ENCODE results near the gene RNF208.
"Not testable (repeated sequence)": the region's sequence is repeated elsewhere in the genome, so short reads cannot be mapped to it uniquely, and the experiment has no call there.

RNF208 gene

GRCh38 chr9:137222190-137223077, at the start of gene RNF208:
Gene RNF208 (minus strand): TSS chr9:137222240. CDS start chr9:137221212, 1,028 bp downstream.
- DNase-seq (ENCODE audit: low spot score), result no peak

DNA sequence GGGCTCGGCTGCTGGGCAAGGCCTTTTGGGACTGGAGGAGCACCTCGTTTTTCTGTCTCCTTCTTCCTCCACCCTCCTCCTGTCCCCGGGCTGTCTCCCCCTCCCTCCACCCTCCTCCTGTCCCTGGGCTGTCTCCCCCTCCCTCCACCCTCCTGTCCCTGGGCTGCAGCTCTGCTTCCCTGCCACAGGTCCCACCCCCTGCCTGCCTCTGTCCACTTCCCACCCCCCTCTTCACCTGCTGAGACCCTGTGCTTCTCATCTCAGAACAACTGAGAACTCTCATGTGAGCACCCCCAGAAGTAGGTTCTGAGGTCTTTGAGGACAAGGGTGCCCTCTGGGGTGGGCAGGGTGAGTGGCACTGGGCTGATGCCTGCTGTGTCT, 49.6 kb upstream of the RNF208 start:
- no peak for DNase-seq (ENCODE audit: low spot score)

DNA sequence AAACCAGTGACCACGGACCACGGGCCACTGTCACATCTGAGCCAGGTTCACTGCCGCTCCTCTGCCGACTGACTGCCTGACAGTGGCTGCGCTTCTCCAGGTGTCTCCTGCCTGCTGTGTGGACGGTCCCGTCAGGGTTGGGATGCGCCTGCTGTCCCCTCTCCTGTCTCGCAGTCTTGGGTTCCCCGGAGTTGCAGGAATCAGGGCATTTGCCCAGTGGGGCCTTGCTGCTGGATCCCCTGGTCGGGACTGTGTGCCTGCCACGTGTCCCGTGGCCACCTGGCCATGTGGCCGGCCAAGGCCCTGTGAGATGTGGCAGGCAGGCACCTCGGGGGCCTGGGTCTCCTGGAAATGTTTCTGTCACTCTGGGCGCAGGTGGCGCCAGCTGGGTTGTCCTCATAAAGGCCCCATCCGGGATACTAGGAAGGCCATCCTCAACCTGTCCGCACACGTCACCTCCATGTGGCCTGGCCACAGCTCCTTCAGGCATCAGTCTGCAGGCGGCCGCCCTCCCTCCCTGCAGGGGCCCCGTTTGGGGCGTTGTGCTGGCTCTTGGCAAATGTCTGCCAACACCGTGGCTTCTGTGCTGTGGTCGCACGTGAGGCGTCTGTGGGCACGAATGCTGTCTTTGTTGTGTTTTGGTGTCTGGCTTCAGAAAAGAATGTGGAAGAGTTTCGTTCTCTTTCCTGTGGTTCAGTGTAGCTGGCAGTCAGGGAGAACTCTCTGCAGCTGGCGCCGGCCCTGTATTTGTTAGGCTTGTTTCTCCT, 49.1 kb upstream of the RNF208 start:
- DNase-seq (ENCODE audit: low spot score), result no peak

DNA sequence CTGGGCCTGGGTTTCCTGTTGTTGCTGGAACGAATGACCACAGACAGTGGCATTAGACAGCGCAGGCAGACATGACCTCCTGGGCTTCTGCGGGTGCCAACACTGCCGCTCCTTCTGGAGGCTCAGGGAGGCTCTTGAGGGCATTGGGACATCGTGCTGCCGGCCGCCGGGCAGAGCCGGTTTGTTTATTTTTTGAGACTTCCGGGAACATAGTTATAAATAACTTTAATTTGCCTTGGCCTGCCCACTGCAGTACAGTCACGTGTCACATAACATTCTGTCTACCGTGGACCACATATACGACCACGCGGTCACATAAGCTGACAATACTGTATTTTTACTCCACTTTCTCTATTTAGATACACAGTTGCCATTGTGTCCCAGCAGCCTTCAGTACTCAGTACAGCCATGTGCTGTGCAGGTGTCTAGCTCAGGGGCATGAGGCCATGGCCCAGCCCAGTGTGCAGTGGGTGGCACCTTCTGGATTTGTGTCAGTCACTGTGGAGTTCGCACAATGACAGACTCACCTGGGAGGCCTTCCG, 47.3 kb upstream of the RNF208 start:
- DNase-seq (ENCODE audit: low spot score), result no peak

DNA sequence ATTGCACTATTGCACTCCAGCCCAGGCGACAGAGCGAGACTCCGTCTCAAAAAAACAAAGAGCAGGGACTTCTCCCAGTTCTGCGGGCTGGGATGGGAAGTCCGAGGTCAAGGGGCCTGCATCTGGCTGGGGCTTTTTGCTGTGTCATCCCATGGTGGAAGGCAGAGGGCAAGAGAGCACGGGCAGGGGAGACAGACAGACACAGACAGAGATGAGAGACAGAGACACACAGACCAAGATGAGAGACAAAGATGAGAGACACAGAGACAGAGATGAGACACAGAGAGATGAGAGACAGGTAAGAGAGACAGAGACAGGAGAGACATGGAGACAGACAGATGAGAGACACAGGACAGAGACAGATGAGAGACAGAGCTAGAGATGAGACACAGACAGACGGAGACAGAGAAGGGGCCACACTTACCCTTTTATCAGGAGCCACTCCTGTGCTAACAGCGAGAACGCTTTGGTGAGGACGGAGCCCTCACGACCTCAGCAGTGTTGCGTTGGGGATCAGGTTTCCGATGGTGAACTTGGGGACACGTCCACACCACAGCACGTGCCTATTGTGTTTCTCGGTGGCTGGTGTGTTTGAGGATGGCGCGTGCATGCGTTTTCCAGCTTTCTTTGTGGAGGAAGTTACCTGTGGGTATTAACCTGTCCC, 46.6 kb upstream of the RNF208 start:
- DNase-seq (ENCODE audit: low spot score), result no peak

GRCh38 chr9:137267933-137268355, 45.9 kb upstream of the RNF208 start:
- no peak for DNase-seq (ENCODE audit: low spot score)

DNA sequence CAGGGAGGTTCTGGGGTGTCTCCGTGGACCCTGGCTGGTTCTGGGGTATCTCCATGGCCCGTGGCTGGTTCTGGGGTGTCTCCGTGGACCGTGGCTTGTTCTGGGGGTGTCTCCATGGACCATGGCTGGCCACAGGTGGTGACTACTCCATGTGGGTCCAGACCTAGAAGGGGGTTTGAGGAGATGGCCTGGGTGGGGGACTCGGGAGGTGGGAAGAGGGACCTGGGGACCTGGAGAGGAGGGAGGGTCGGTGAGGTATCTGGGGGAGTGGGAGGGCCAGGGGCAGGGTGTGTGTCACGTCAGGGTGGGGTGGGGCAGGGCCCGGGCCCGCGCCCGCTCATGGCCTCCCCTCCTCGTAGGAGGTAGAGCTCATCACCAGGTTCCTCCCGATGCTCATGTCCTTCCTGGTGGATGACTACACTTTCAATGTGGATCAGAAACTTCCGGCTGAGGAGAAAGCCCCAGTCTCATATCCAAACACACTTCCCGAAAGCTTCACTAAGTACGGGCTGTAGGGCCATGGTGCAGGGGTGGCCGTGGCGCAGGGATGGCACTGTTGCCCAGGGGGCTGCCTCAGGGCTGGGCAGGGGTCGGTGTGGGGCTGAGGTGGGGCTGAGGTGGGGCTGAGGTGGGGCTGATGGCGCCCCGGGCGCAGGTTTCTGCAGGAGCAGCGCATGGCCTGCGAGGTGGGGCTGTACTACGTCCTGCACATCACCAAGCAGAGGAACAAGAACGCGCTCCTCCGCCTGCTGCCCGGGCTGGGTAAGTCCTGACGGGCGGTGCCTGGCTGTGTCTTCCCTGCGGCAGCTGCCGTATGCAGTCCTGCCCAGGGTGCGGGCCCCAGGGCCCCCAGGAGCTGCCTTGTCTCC, 44.8 kb upstream of the RNF208 start:
- no peak for DNase-seq (ENCODE audit: low spot score)

- DNase-seq (ENCODE audit: low spot score), result no peak
These were observed 44.1 kb upstream of the RNF208 start for GRCh38 chr9:137266162-137266527.

DNA sequence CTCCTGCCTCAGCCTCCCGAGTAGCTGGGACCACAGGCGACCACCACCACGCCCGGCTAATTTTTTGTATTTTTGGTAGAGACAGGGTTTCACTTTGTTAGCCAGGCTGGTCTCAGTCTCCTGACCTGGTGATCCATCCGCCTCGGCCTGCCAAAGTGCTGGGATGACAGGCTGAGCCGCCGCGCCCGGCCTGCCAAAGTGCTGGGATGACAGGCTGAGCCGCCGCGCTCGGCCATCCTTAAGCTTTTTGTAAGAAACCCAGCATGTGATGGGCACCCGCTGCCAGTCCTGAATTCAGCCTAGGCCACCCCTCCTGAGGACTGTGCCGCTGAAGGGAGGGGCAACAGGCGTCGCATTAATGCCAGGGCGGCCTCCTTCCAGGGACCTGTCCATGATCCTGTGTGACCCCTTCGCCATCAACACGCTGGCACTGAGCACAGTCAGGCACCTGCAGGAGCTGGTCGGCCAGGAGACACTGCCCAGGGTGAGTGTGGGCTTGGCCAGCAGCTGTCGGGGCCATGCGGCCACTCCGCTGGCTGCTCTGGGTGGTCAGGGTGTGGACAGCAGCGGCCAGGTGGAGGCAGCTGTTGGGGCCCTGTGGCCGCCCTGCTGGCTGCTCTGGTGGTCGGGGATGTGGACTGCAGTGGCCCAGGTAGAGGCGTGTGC, 43.6 kb upstream of the RNF208 start:
- no peak for DNase-seq (ENCODE audit: low spot score)

DNA sequence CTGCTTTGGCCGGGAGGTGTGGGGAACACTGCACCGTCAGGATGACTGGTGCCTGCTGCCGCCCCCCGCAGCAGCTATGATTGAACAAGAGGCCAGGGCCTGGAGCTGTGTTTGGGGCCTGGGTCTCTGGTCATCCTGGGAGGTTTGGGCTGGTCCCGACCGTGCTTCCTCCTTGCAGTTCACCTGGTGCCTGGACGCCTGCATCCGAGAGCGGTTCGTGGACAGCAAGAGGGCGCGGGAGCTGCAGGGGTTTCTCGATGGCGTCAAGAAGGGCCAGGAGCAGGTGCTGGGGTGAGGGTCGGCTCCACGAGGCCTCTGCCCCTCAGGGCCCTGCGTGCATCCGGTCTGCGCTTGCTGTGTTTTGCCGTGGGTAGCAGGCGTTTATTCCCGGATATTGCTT, 42.0 kb upstream of the RNF208 start:
- no peak for DNase-seq (ENCODE audit: low spot score)

GRCh38 chr9:137263506-137263905, 41.5 kb upstream of the RNF208 start:
- DNase-seq (ENCODE audit: low spot score), result no peak

- no peak for DNase-seq (ENCODE audit: low spot score)
These were observed 40.9 kb upstream of the RNF208 start for GRCh38 chr9:137262909-137263285.

DNA sequence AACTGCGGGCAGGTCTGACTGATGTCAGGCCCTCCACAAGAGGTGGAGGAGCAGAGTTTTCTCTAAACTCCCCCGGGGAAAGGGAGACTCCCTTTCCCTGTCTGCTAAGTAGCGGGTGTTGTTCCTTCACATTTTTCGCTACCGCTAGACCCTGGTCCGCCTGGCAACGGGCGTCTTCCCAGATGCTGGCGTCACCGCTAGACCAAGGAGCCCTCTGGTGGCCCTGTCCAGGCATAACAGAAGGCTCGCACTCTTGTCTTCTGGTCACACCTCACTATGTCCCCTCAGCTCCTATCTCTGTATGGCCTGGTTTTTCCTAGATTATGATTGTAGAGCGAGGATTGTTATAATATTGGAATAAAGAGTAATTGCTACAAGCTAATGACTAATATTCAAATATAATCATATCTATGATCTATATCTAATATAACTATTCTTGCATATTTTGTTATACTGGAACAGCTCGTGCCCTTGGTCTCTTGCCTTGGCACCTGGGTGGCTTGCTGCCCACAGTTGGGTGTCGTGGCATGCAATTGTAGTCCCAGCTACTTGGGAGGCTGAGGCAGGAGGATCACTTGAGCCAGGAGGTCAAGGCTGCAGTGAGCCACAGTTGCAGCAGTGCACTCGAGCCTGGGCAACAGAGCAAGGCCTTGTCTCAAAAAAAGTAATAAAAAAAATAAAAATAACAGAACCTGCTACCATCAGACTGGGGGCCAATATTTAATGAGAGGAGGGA, 40.3 kb upstream of the RNF208 start:
- DNase-seq (ENCODE audit: low spot score), result not testable (repeated sequence)

DNA sequence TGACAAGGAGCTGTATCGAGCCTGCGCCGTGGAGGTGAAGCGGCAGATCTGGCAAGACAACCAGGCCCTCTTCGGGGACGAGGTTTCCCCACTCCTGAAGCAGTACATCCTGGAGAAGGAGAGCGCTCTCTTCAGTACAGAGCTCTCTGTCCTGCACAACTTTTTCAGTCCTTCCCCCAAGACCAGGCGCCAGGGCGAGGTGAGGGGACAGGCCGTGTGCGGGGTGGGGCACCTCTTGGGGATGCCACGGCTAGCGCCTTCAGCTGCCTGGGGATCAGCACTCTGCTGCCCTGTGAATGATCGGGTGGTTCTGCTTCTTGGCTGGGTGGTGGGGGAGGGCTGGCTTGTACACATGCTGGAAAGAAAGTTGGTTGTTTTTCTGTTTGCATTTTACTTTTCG, 34.8 kb upstream of the RNF208 start:
- no peak for DNase-seq (ENCODE audit: low spot score)

GRCh38 chr9:137256362-137256761, 34.3 kb upstream of the RNF208 start:
- DNase-seq (ENCODE audit: low spot score), result no peak

DNA sequence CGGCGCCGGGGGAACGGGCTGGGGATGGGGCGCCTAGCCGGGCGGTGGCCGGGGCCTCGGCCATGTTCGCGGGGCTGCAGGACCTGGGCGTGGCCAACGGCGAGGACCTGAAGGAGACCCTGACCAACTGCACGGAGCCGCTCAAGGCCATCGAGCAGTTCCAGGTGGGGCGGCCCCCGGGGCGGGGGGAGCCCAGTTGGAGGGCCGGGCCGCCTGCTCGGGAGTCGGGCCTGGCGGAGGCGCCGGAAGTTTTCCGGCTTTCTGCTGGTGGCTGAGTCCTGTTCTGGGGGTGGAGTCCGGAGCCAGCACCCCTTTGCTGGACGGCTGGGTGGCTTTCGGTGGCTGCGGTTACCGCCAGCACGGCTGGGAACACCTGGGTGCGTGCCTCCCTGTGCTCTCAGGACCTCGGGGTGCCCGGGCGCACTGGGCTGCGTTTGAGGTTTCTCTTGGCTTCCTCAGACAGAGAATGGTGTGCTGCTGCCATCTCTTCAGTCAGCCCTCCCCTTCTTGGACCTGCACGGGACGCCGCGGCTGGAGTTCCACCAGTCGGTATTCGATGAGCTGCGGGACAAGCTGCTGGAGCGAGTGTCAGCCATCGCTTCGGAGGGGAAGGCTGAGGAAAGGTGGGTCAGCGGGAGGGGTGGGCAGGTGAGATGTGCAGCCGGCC, 33.5 kb upstream of the RNF208 start:
- peak; percentile 37 for DNase-seq (ENCODE audit: low spot score)

DNA sequence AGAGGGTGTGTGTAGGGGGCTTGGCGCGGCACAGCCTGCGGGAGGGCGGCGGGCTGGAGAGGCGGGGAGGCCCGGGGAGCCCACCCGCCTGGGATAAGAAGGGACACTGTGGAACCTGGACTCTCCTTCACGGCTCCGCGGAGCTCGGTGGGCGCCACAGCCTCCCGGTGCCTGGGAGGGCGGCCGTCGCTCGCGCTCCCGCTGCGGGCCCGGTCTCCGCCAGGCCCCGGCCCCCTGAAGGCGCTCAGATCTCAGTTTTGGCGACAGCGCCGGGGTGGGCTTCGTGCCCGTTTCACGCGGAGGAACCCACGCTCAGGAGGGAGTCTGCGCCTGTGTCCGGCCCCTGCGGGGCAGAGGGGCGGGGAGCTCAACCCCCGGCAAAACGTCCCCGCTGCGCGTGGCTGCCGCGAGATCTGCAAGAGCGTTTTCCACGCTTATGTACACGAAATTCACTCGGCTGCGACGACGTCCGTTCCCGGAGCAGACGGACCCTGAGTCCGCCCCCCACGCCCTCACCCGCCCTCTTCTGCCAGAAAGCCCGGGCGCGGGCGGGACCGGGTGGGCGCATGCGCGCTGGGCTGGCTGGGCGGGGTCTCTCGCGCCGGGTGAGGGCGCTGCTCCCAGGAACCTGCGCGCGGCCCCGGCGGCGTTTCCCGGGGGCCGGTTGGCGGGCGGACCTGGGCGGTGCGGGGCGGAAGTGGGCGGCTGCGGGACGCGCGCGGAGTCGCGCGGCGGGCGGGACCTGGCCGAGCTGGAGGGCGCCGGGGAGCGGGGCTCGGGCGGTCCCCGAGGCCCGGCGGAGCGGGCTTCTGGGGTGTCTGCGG, 32.8 kb upstream of the RNF208 start, which contains the start of gene NELFB:
NELFB (plus strand) TSS at position 704 of the 824 bp plus-strand sequence.
- peak; percentile 95 for DNase-seq (ENCODE audit: low spot score)

- no peak for DNase-seq (ENCODE audit: low spot score)
These were observed 31.9 kb upstream of the RNF208 start for GRCh38 chr9:137253717-137254623.

All from activated CD4-positive, alpha-beta T cell treated with anti-CD3 and anti-CD28 coated beads, Interleukin-2, Interleukin-4, amounts not matched to agents 100 ng/mL and 50 ng/mL, durations not matched to agents 16 hours and 8 hours (primary cell).